Endothelial cell of umbilical vein (primary cell): ENCODE results near the gene MEOX1. TPM values are rescaled to one million over a fixed set of nuclear protein-coding genes. Genes with fewer than 3 reads are reported as not detected.

Experiments used
- BruUV-seq: library from RNA; stranded (reverse); fragments of 400-500 nt; replicated peaks from 2 replicates; lab custom pipeline; 2021; lab: Mats Ljungman, UMichigan
- CTCF ChIA-PET: fragments of 300-600, 350-600 bp; sonication (Branson Sonifier 250); formaldehyde crosslinking; loops from one replicate; lab custom pipeline; 2021; ENCODE audit warnings: antibody characterized with exemption, inconsistent platforms; lab: Charles Lee
- POLR2A ChIA-PET: fragments of 300-600, 350-600 bp; sonication (Branson Sonifier 250); formaldehyde crosslinking; loops from one replicate; lab custom pipeline; 2021; ENCODE audit warnings: antibody characterized with exemption, inconsistent platforms; lab: Charles Lee
- DNase-seq: peaks from one replicate; pipeline ENCODE4 v3.0.0-alpha.2; 2011; ENCODE audit warnings: low read depth, low spot score
- FAIRE-seq: peaks from 2 replicates; lab custom pipeline; 2011; peaks lifted over from hg19 to GRCh38; lab: Jason Lieb, UNC
- H2AFZ ChIP-seq: 2 replicates; pipeline ENCODE4 v1.6.0; 2012; ENCODE audit warnings: low read depth, low read length, control low read depth, inconsistent platforms
- H3K27ac ChIP-seq: 2 replicates; pipeline ENCODE4 v1.5.1; 2011; ENCODE audit warnings: low read depth, mild to moderate bottlenecking, control low read depth, low read length, moderate library complexity; ENCODE audit not compliant: insufficient read depth
- H3K27me3 ChIP-seq, 2 experiments: 2 replicates each; pipeline versions ENCODE4 v1.6.0 to v1.6.1; 2011; ENCODE audit warnings: low read length in 2 of 2, mixed read lengths in 1 of 2; ENCODE audit not compliant: control insufficient read depth in 2 of 2, insufficient read depth in 2 of 2
- H3K36me3 ChIP-seq, 2 experiments: 2 replicates in 1 of 2; 3 replicates in 1 of 2; pipeline ENCODE4 v1.5.1; 2011; ENCODE audit warnings: low read length in 2 of 2, mild to moderate bottlenecking in 1 of 2, moderate library complexity in 1 of 2; ENCODE audit not compliant: control insufficient read depth in 2 of 2, insufficient read depth in 2 of 2; ENCODE audit errors: extremely low read depth in 1 of 2
- H3K4me1 ChIP-seq: 3 replicates; pipeline ENCODE4 v1.5.1; 2011; ENCODE audit warnings: mild to moderate bottlenecking, low read length; ENCODE audit not compliant: control insufficient read depth, insufficient read depth; ENCODE audit errors: extremely low read depth
- H3K4me2 ChIP-seq: 2 replicates; pipeline ENCODE4 v1.6.1; 2011; ENCODE audit warnings: low read length, control low read depth, mixed read lengths; ENCODE audit not compliant: insufficient read depth
- H3K4me3 ChIP-seq, 3 experiments: fragments of 200-600 bp in 1 of 3; sonication (generic), shearing (Covaris generic) in 1 of 3; replicated peaks in 1 of 3; 2 replicates each; pipeline ENCODE4 v1.5.1; 2011 to 2016; ENCODE audit warnings: control low read depth in 3 of 3, low read length in 3 of 3, mild to moderate bottlenecking in 2 of 3, inconsistent platforms in 1 of 3, low read depth in 1 of 3, moderate library complexity in 1 of 3; ENCODE audit not compliant: insufficient read depth in 1 of 3
- H3K79me2 ChIP-seq: 2 replicates; pipeline ENCODE4 v1.6.0; 2012; ENCODE audit warnings: low read length, inconsistent platforms; ENCODE audit not compliant: control insufficient read depth, insufficient read depth
- H3K9ac ChIP-seq: replicated peaks from 2 replicates; pipeline ENCODE3; 2011; ENCODE audit warnings: low read length, control low read depth; ENCODE audit not compliant: insufficient read depth; ENCODE audit errors: extremely low read depth
- H3K9me1 ChIP-seq: replicated peaks from 3 replicates; pipeline ENCODE4 v1.6.0; 2011; ENCODE audit warnings: mild to moderate bottlenecking, low read length; ENCODE audit not compliant: control insufficient read depth, insufficient read depth; ENCODE audit errors: extremely low read depth
- H3K9me3 ChIP-seq: replicated peaks from 2 replicates; pipeline ENCODE4 v1.5.1; 2012; ENCODE audit warnings: low read length, inconsistent platforms; ENCODE audit not compliant: control insufficient read depth, insufficient read depth
- H4K20me1 ChIP-seq: replicated peaks from 2 replicates; pipeline ENCODE3; 2011; ENCODE audit warnings: mild to moderate bottlenecking, low read length; ENCODE audit not compliant: control insufficient read depth, insufficient read depth; ENCODE audit errors: extremely low read depth
- EZH2 ChIP-seq: IDR thresholded peaks from 2 replicates; pipeline ENCODE4 v1.6.1; 2012; ENCODE audit warnings: borderline replicate concordance, low read depth, mild to moderate bottlenecking, moderate library complexity, low read length, inconsistent platforms; ENCODE audit not compliant: severe bottlenecking
- FOS ChIP-seq: IDR thresholded peaks from 2 replicates; pipeline ENCODE4 v1.6.1; 2011; ENCODE audit warnings: mild to moderate bottlenecking, low read length, moderate library complexity, borderline replicate concordance; ENCODE audit not compliant: insufficient read depth
- GATA2 ChIP-seq: IDR thresholded peaks from 2 replicates; pipeline ENCODE4 v1.7.0; 2011; ENCODE audit warnings: low read depth, mild to moderate bottlenecking, moderate library complexity, mixed read lengths, low read length; ENCODE audit not compliant: insufficient read length, insufficient read depth
- JUN ChIP-seq: IDR thresholded peaks from 2 replicates; pipeline ENCODE4 v1.6.1; 2011; ENCODE audit warnings: borderline replicate concordance, low read depth; ENCODE audit not compliant: insufficient read length, insufficient read depth
- MAX ChIP-seq: IDR thresholded peaks from 2 replicates; pipeline ENCODE4 v1.6.1; 2011; ENCODE audit not compliant: insufficient read depth, insufficient read length
- MYC ChIP-seq: IDR thresholded peaks from one replicate; pipeline ENCODE4 v1.6.1; 2011; ENCODE audit warnings: mild to moderate bottlenecking, low read depth, low read length
- POLR2A ChIP-seq: IDR thresholded peaks from 2 replicates; pipeline ENCODE4 v1.6.1; 2012; ENCODE audit warnings: low read depth, mild to moderate bottlenecking, control low read depth, low read length
- POLR2AphosphoS5 ChIP-seq: IDR thresholded peaks from 2 replicates; pipeline ENCODE4 v1.6.1; 2012; ENCODE audit warnings: low read depth, mild to moderate bottlenecking, control low read depth, low read length, moderate library complexity; ENCODE audit not compliant: insufficient read depth
- dilution Hi-C: fragments of 300-500 bp; cut with MboI; formaldehyde crosslinking; loops from one replicate; pipeline ENCODE4 v1.15.0; 2019; ENCODE audit warnings: low sequenced_read_pairs; ENCODE audit not compliant: extremely low pct_ligation_motif_present
- intact Hi-C: fragments of 100-400 bp; cut with micrococcal nuclease; formaldehyde crosslinking; loops from one replicate; pipeline ENCODE4 v1.10.0; 2022
- polyA plus RNA-seq, 4 experiments: library from polyadenylated mRNA; depleted of rRNA in 3 of 4; stranded (reverse) in 3 of 4; unstranded in 1 of 4; fragments of >200 nt; gene quantifications; 2 replicates each; pipeline versions ENCODE4 v1.2.1 to v1.2.3, GENCODE V29; 2011 to 2012; ENCODE audit warnings: missing spikeins in 1 of 4
- total RNA-seq: library from RNA; stranded (reverse); gene quantifications from 2 replicates; pipeline ENCODE4 v1.2.3, GENCODE V29; 2021
- TF ChIP-seq, protein P1 (sequence below), 2 donors: IDR thresholded peaks; 1 replicate in 1 of 2; 2 replicates in 1 of 2; pipeline ENCODE4 v1.5.1; 2011; ENCODE audit warnings: low read length in 2 of 2, mild to moderate bottlenecking in 2 of 2, moderate library complexity in 2 of 2, control low read depth in 1 of 2, inconsistent platforms in 1 of 2, low read depth in 1 of 2; ENCODE audit not compliant: insufficient read depth in 1 of 2; ENCODE audit errors: extremely low read depth in 1 of 2

The MEOX1 gene
- total and polyA plus RNA-seq, 2 donors (not counting 3 experiments of a cell fraction or from before 2014, with no cell fraction given) = 0.06 TPM; not detected in 1

GRCh38 chr17:43679911-43680310 is 18.2 kb upstream of the MEOX1 start:
- Histone ChIP-seq H3K9ac (no peak overlapping the region), H3K9me1 (no peaks in the 10 kb centered on the region), H3K27me3 (no peaks in the 10 kb centered on the region), H3K79me2 (no peaks in the 10 kb centered on the region), H4K20me1 (no peaks in the 10 kb centered on the region), H3K4me3 (no peak overlapping the region), H2AFZ (no peak overlapping the region), H3K27ac (no peak overlapping the region), H3K36me3 (no peaks in the 10 kb centered on the region), H3K9me3 (no peaks in the 10 kb centered on the region), H3K4me2 (no peak overlapping the region), H3K4me1 (no peaks in the 10 kb centered on the region)
- ChIA-PET CTCF (interaction anchor here (1.0 to 1.5 kb wide), 3 partner anchors 9 to 80 kb away, joined by 3 to 7 read pairs (median 3); no protein-coding TSS in a partner anchor), POLR2A (no interaction called here)
- TF ChIP-seq POLR2A (no peak), JUN (no peak), POLR2AphosphoS5 (no peak), MYC (no peak), GATA2 (no peak), EZH2 (no peak), MAX (no peak), FOS (no peak)
- TF ChIP-seq, protein P1, sequence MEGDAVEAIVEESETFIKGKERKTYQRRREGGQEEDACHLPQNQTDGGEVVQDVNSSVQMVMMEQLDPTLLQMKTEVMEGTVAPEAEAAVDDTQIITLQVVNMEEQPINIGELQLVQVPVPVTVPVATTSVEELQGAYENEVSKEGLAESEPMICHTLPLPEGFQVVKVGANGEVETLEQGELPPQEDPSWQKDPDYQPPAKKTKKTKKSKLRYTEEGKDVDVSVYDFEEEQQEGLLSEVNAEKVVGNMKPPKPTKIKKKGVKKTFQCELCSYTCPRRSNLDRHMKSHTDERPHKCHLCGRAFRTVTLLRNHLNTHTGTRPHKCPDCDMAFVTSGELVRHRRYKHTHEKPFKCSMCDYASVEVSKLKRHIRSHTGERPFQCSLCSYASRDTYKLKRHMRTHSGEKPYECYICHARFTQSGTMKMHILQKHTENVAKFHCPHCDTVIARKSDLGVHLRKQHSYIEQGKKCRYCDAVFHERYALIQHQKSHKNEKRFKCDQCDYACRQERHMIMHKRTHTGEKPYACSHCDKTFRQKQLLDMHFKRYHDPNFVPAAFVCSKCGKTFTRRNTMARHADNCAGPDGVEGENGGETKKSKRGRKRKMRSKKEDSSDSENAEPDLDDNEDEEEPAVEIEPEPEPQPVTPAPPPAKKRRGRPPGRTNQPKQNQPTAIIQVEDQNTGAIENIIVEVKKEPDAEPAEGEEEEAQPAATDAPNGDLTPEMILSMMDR (IDR thresholded peaks at IDR 0.05; ENCODE audit: extremely low read depth in 1 of 2, insufficient read depth in 1 of 2, low read depth in 1 of 2, low read length in 2 of 2) = no peak
- no peak for DNase-seq
- intact Hi-C loops = no loop called here
- FAIRE-seq = no peak
- dilution Hi-C loops = no loop called here
- BruUV-seq = no TSS peak
